Measurements from ENCODE around the gene R3HDM4.

- TF ChIP-seq JUND (IDR thresholded peaks at IDR 0.05), result no peak
- TF ChIP-seq, protein P1, sequence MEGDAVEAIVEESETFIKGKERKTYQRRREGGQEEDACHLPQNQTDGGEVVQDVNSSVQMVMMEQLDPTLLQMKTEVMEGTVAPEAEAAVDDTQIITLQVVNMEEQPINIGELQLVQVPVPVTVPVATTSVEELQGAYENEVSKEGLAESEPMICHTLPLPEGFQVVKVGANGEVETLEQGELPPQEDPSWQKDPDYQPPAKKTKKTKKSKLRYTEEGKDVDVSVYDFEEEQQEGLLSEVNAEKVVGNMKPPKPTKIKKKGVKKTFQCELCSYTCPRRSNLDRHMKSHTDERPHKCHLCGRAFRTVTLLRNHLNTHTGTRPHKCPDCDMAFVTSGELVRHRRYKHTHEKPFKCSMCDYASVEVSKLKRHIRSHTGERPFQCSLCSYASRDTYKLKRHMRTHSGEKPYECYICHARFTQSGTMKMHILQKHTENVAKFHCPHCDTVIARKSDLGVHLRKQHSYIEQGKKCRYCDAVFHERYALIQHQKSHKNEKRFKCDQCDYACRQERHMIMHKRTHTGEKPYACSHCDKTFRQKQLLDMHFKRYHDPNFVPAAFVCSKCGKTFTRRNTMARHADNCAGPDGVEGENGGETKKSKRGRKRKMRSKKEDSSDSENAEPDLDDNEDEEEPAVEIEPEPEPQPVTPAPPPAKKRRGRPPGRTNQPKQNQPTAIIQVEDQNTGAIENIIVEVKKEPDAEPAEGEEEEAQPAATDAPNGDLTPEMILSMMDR (IDR thresholded peaks at IDR 0.05; ENCODE audit: low read depth, low read length, missing input control), result no peak
- TF ChIP-seq, protein P2, sequence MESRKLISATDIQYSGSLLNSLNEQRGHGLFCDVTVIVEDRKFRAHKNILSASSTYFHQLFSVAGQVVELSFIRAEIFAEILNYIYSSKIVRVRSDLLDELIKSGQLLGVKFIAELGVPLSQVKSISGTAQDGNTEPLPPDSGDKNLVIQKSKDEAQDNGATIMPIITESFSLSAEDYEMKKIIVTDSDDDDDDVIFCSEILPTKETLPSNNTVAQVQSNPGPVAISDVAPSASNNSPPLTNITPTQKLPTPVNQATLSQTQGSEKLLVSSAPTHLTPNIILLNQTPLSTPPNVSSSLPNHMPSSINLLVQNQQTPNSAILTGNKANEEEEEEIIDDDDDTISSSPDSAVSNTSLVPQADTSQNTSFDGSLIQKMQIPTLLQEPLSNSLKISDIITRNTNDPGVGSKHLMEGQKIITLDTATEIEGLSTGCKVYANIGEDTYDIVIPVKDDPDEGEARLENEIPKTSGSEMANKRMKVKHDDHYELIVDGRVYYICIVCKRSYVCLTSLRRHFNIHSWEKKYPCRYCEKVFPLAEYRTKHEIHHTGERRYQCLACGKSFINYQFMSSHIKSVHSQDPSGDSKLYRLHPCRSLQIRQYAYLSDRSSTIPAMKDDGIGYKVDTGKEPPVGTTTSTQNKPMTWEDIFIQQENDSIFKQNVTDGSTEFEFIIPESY (IDR thresholded peaks at IDR 0.05), result no peak
- TF ChIP-seq, protein P3, sequence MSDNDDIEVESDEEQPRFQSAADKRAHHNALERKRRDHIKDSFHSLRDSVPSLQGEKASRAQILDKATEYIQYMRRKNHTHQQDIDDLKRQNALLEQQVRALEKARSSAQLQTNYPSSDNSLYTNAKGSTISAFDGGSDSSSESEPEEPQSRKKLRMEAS (IDR thresholded peaks at IDR 0.05), result no peak
- TF ChIP-seq, protein P4, sequence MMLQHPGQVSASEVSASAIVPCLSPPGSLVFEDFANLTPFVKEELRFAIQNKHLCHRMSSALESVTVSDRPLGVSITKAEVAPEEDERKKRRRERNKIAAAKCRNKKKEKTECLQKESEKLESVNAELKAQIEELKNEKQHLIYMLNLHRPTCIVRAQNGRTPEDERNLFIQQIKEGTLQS (IDR thresholded peaks at IDR 0.05), result no peak
Observed at GRCh38 chr19:918152-918437, 5.1 kb upstream of the R3HDM4 start.

Measured in liver (tissue), 3 donors.